ENCODE measurements around the gene C2. TPM values are rescaled to one million over a fixed set of nuclear protein-coding genes. Genes with fewer than 3 reads are reported as not detected.

The C2 gene
- total and polyA plus RNA-seq, 12 donors, result 4.6 to 107 (median 36.2) TPM

- peak within 1 kb of the TSS; percentile 72 to 90 (median 84) for H3K27ac ChIP-seq
- H3K36me3 ChIP-seq (replicated peaks in 1 of 2), result peaks cover 0 to 71% of the 10 kb centered on the region in 2 donors
- TF ChIP-seq CTCF (IDR thresholded peaks at IDR 0.05) (no peak), POLR2A (IDR thresholded peaks at IDR 0.05) (peak; percentile 26 to 67)
- intact Hi-C loops (cut with DNase I), result no loop called here
- H3K4me3 ChIP-seq, result peak within 1 kb of the TSS; percentile 65 to 91 (median 76)
- H3K9me3 ChIP-seq (replicated peaks in 1 of 3), result no peaks in the 10 kb centered on the region
- peaks cover 12 to 22% of the 10 kb centered on the region in 2 donors for H3K4me1 ChIP-seq (replicated peaks in 1 of 2)
- peak; percentile 98 to 99 (median 98) for DNase-seq
- WGBS, 4 donors, result 1% methylated on average over 32 to 59 of the region's 59 CpGs
- no peaks in the 10 kb centered on the region for H3K27me3 ChIP-seq
These were observed 31.5 kb downstream of the C2 start, which contains the start of the genes NELFE and SKIC2 for GRCh38 chr6:31958741-31959739. Gene NELFE (minus strand): TSS chr6:31958971. CDS start chr6:31958446, 525 bp downstream. Gene SKIC2 (plus strand): TSS chr6:31959175. CDS start chr6:31959193, 18 bp downstream.

- DNase-seq, result no peak
- H3K9me3 ChIP-seq (replicated peaks in 1 of 3), result no peaks in the 10 kb centered on the region
- peaks cover 0 to 71% of the 10 kb centered on the region in 2 donors for H3K36me3 ChIP-seq (replicated peaks in 1 of 2)
- no peak overlapping the region for H3K27ac ChIP-seq
- H3K4me1 ChIP-seq (replicated peaks in 1 of 2), result peaks cover 12 to 22% of the 10 kb centered on the region in 2 donors
- intact Hi-C loops (cut with DNase I), result no loop called here
- no peaks in the 10 kb centered on the region for H3K27me3 ChIP-seq
- no peak overlapping the region for H3K4me3 ChIP-seq
- TF ChIP-seq CTCF (IDR thresholded peaks at IDR 0.05) (no peak), POLR2A (IDR thresholded peaks at IDR 0.05) (no peak)
- WGBS, 4 donors, result 91 to 95% (median 94%) methylated on average over 12 of the region's 12 CpGs
These were observed 34.1 kb downstream of the C2 start for GRCh38 chr6:31961616-31962015.

GRCh38 chr6:31963921-31964320 lies 36.4 kb downstream of the C2 start:
- Histone ChIP-seq H3K27me3 (no peaks in the 10 kb centered on the region), H3K4me3 (no peak overlapping the region), H3K27ac (no peak overlapping the region), H3K36me3 (replicated peaks in 1 of 2) (peaks cover 0 to 87% of the 10 kb centered on the region in 2 donors), H3K9me3 (replicated peaks in 1 of 3) (no peaks in the 10 kb centered on the region), H3K4me1 (replicated peaks in 1 of 2) (peaks cover 6 to 11% of the 10 kb centered on the region in 2 donors)
- intact Hi-C loops (cut with DNase I), result no loop called here
- TF ChIP-seq POLR2A (IDR thresholded peaks at IDR 0.05) (no peak), CTCF (IDR thresholded peaks at IDR 0.05) (no peak)
- DNase-seq, result no peak
- 91 to 96% (median 94%) methylated on average over 19 of the region's 19 CpGs for WGBS, 4 donors

GRCh38 chr6:31965700-31966099 lies 38.2 kb downstream of the C2 start:
- 87 to 95% (median 92%) methylated on average over 13 of the region's 13 CpGs for WGBS, 4 donors
- TF ChIP-seq CTCF (IDR thresholded peaks at IDR 0.05) (no peak), POLR2A (IDR thresholded peaks at IDR 0.05) (no peak)
- H3K27me3 ChIP-seq, result no peaks in the 10 kb centered on the region
- intact Hi-C loops (cut with DNase I), result no loop called here
- no peak overlapping the region for H3K27ac ChIP-seq
- no peaks in the 10 kb centered on the region for H3K9me3 ChIP-seq (replicated peaks in 1 of 3)
- H3K4me3 ChIP-seq, result no peak overlapping the region
- H3K4me1 ChIP-seq (replicated peaks in 1 of 2), result peaks cover under 1 to 9% of the 10 kb centered on the region in 2 donors
- peaks cover 0 to 96% of the 10 kb centered on the region in 2 donors for H3K36me3 ChIP-seq (replicated peaks in 1 of 2)
- DNase-seq, result no peak

All from adrenal gland (tissue), 12 donors.